NT2/D1 (cell line): Measurements from ENCODE around the gene DYNLT2B.
"Not testable (repeated sequence)": the region's sequence is repeated elsewhere in the genome, so short reads cannot be mapped to it uniquely, and the experiment has no call there.

Experiments used
- DNase-seq: peaks from one replicate; pipeline ENCODE4 v3.0.0-alpha.2; 2011; ENCODE audit warnings: low read depth, low spot score
- H3K27me3 ChIP-seq: 2 replicates; pipeline ENCODE4 v1.6.0; 2011; ENCODE audit warnings: mild to moderate bottlenecking; ENCODE audit not compliant: insufficient read length, insufficient read depth
- H3K36me3 ChIP-seq: 2 replicates; pipeline ENCODE4 v1.6.1; 2011; ENCODE audit warnings: mild to moderate bottlenecking, low read length, mixed read lengths; ENCODE audit not compliant: insufficient read depth, insufficient read length
- H3K4me1 ChIP-seq: 2 replicates; pipeline ENCODE4 v1.5.1; 2011; ENCODE audit not compliant: insufficient read depth, insufficient read length
- H3K4me3 ChIP-seq: 2 replicates; pipeline ENCODE4 v1.5.1; 2011; ENCODE audit warnings: low read depth; ENCODE audit not compliant: insufficient read length
- H3K9ac ChIP-seq: 2 replicates; pipeline ENCODE4 v1.6.0; 2011; ENCODE audit warnings: low read depth; ENCODE audit not compliant: insufficient read length
- H3K9me3 ChIP-seq: 2 replicates; pipeline ENCODE4 v1.5.1; 2011; ENCODE audit warnings: mild to moderate bottlenecking, low read length; ENCODE audit not compliant: insufficient read depth
- SUZ12 ChIP-seq: IDR thresholded peaks from 2 replicates; pipeline ENCODE4 v1.6.1; 2011; ENCODE audit not compliant: insufficient read length, insufficient read depth; ENCODE audit errors: extremely low read depth
- YY1 ChIP-seq: IDR thresholded peaks from 2 replicates; pipeline ENCODE4 v1.6.1; 2011; ENCODE audit not compliant: insufficient read length, insufficient read depth
- ZNF274 ChIP-seq: IDR thresholded peaks from 2 replicates; pipeline ENCODE4 v1.6.1; 2011; ENCODE audit warnings: mild to moderate bottlenecking, low read depth, low read length

The DYNLT2B gene

GRCh38 chr3:196317687-196318467 lies at the start of gene DYNLT2B:
DYNLT2B (minus strand) TSS chr3:196318240; CDS start chr3:196318152, 88 bp downstream.
- Histone ChIP-seq H3K9ac (peak within 1 kb of the TSS; percentile 90), H3K4me3 (peak within 1 kb of the TSS; percentile 76), H3K27me3 (no peaks in the 10 kb centered on the region), H3K36me3 (peaks cover 14% of the 10 kb centered on the region), H3K9me3 (no peaks in the 10 kb centered on the region), H3K4me1 (peaks cover 4% of the 10 kb centered on the region)
- peak; percentile 81 for DNase-seq
- TF ChIP-seq ZNF274 (no peak), SUZ12 (no peak), YY1 (no peak)

GRCh38 chr3:196365736-196366135 lies 47.7 kb upstream of the DYNLT2B start:
- Histone ChIP-seq H3K9me3 (no peaks in the 10 kb centered on the region), H3K27me3 (no peaks in the 10 kb centered on the region), H3K4me1 (no peaks in the 10 kb centered on the region), H3K9ac (no peak overlapping the region), H3K4me3 (no peak overlapping the region), H3K36me3 (peaks cover 62% of the 10 kb centered on the region)
- TF ChIP-seq YY1 = no peak
- TF ChIP-seq SUZ12 = no peak
- no peak for TF ChIP-seq ZNF274
- DNase-seq = no peak

- Histone ChIP-seq H3K27me3 (no peaks in the 10 kb centered on the region), H3K4me3 (no peak overlapping the region), H3K9me3 (no peaks in the 10 kb centered on the region), H3K9ac (no peak overlapping the region), H3K4me1 (no peaks in the 10 kb centered on the region), H3K36me3 (peaks cover 74% of the 10 kb centered on the region)
- no peak for TF ChIP-seq YY1
- no peak for TF ChIP-seq ZNF274
- no peak for TF ChIP-seq SUZ12
- no peak for DNase-seq
These were observed 42.5 kb upstream of the DYNLT2B start for GRCh38 chr3:196360586-196360985.

GRCh38 chr3:196358540-196358939 lies 40.5 kb upstream of the DYNLT2B start:
- H3K27me3 ChIP-seq, H3K9me3 ChIP-seq, H3K4me3 ChIP-seq, DNase-seq, H3K9ac ChIP-seq, H3K4me1 ChIP-seq: not testable (repeated sequence)
- H3K36me3 ChIP-seq = peaks cover 83% of the 10 kb centered on the region

GRCh38 chr3:196357905-196358304 lies 39.9 kb upstream of the DYNLT2B start:
- H3K36me3 ChIP-seq = peaks cover 79% of the 10 kb centered on the region
- H3K4me3 ChIP-seq = no peak overlapping the region
- no peaks in the 10 kb centered on the region for H3K27me3 ChIP-seq
- H3K9ac ChIP-seq = no peak overlapping the region
- no peak for TF ChIP-seq ZNF274
- no peak for TF ChIP-seq YY1
- H3K9me3 ChIP-seq = no peaks in the 10 kb centered on the region
- DNase-seq = no peak
- H3K4me1 ChIP-seq = no peaks in the 10 kb centered on the region

- Histone ChIP-seq H3K4me1 (no peaks in the 10 kb centered on the region), H3K9ac (no peak overlapping the region), H3K9me3 (no peaks in the 10 kb centered on the region), H3K27me3 (no peaks in the 10 kb centered on the region), H3K4me3 (no peak overlapping the region), H3K36me3 (peaks cover 68% of the 10 kb centered on the region)
- DNase-seq = no peak
- TF ChIP-seq SUZ12 (no peak), YY1 (no peak), ZNF274 (no peak)
These were observed 38.5 kb upstream of the DYNLT2B start for GRCh38 chr3:196356556-196356955.

GRCh38 chr3:196355668-196356067 lies 37.6 kb upstream of the DYNLT2B start:
- Histone ChIP-seq H3K9ac (no peak overlapping the region), H3K4me3 (no peak overlapping the region), H3K4me1 (no peaks in the 10 kb centered on the region), H3K9me3 (no peaks in the 10 kb centered on the region), H3K27me3 (no peaks in the 10 kb centered on the region), H3K36me3 (peaks cover 62% of the 10 kb centered on the region)
- no peak for DNase-seq
- TF ChIP-seq ZNF274 (no peak), SUZ12 (no peak), YY1 (no peak)

- Histone ChIP-seq H3K9me3 (no peaks in the 10 kb centered on the region), H3K9ac (no peak overlapping the region), H3K27me3 (no peaks in the 10 kb centered on the region), H3K4me3 (no peak overlapping the region), H3K36me3 (peaks cover 51% of the 10 kb centered on the region), H3K4me1 (no peaks in the 10 kb centered on the region)
- TF ChIP-seq YY1 (no peak), SUZ12 (no peak)
- DNase-seq = no peak
These were observed 36.1 kb upstream of the DYNLT2B start for GRCh38 chr3:196354132-196354531.
